ENCODE measurements around the gene RERE. TPM values are rescaled to one million over a fixed set of nuclear protein-coding genes. Genes with fewer than 3 reads are reported as not detected.

Gene RERE
- total RNA-seq, 1 donor from 2014 or later: 76.8 TPM

DNA sequence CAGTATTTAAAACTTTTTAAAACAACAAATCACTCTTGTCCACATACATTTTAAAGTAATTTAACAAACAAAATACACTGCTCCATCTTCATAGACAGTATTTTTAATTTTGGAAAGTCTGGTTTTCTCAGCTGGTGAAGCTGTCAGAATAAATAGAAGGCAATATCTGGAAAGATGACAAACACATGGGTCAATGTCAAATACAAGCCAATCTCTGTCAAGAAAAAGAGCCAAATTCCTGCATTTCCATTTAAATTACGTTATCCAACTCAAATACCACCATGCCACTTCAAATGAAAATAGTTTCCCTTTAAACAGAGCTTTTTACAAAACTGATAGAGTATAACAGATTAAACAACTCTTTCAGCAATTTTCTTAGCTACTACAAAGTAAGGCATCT lies 176.5 kb downstream of the RERE start:
- Mint-ChIP-seq H3K27me3 (ENCODE audit: unreplicated experiment) (no peaks in the 10 kb centered on the region), H3K4me3 (ENCODE audit: unreplicated experiment) (no peak overlapping the region), H3K36me3 (ENCODE audit: unreplicated experiment) (peaks cover 5% of the 10 kb centered on the region), H3K9me3 (ENCODE audit: unreplicated experiment) (no peaks in the 10 kb centered on the region), H3K4me1 (ENCODE audit: unreplicated experiment) (peaks cover 15% of the 10 kb centered on the region), H3K27ac (ENCODE audit: unreplicated experiment) (no peak overlapping the region)
- TF ChIP-seq, protein P1, sequence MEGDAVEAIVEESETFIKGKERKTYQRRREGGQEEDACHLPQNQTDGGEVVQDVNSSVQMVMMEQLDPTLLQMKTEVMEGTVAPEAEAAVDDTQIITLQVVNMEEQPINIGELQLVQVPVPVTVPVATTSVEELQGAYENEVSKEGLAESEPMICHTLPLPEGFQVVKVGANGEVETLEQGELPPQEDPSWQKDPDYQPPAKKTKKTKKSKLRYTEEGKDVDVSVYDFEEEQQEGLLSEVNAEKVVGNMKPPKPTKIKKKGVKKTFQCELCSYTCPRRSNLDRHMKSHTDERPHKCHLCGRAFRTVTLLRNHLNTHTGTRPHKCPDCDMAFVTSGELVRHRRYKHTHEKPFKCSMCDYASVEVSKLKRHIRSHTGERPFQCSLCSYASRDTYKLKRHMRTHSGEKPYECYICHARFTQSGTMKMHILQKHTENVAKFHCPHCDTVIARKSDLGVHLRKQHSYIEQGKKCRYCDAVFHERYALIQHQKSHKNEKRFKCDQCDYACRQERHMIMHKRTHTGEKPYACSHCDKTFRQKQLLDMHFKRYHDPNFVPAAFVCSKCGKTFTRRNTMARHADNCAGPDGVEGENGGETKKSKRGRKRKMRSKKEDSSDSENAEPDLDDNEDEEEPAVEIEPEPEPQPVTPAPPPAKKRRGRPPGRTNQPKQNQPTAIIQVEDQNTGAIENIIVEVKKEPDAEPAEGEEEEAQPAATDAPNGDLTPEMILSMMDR (IDR thresholded peaks at IDR 0.05): no peak
- no peak for DNase-seq (ENCODE audit: extremely low spot score, unreplicated experiment)

DNA sequence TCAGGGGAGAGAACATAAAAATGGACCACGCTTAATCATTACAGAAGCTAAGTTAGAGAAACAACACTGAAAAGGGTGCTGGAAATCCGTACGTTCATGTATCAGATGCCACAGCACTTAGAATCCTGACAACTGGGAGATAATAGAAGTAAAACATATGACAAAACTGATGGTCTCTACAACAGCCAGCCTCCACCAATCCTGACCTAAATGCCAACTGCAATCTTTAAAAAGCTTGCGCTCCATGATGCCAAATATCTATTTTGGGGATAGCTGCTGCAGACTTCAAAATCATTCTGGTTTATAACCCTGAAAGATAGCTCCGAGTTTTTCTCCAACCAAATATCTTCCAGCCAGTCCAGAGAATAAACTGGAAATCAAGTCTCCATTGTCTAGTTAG lies 178.3 kb downstream of the RERE start:
- peaks cover 16% of the 10 kb centered on the region for H3K4me1 Mint-ChIP-seq (ENCODE audit: unreplicated experiment)
- TF ChIP-seq, protein P1 (IDR thresholded peaks at IDR 0.05): no peak
- H3K9me3 Mint-ChIP-seq (ENCODE audit: unreplicated experiment): no peaks in the 10 kb centered on the region
- H3K27me3 Mint-ChIP-seq (ENCODE audit: unreplicated experiment): no peaks in the 10 kb centered on the region
- DNase-seq (ENCODE audit: extremely low spot score, unreplicated experiment): no peak
- H3K4me3 Mint-ChIP-seq (ENCODE audit: unreplicated experiment): no peak overlapping the region
- H3K27ac Mint-ChIP-seq (ENCODE audit: unreplicated experiment): no peak overlapping the region
- H3K36me3 Mint-ChIP-seq (ENCODE audit: unreplicated experiment): peaks cover 11% of the 10 kb centered on the region

DNA sequence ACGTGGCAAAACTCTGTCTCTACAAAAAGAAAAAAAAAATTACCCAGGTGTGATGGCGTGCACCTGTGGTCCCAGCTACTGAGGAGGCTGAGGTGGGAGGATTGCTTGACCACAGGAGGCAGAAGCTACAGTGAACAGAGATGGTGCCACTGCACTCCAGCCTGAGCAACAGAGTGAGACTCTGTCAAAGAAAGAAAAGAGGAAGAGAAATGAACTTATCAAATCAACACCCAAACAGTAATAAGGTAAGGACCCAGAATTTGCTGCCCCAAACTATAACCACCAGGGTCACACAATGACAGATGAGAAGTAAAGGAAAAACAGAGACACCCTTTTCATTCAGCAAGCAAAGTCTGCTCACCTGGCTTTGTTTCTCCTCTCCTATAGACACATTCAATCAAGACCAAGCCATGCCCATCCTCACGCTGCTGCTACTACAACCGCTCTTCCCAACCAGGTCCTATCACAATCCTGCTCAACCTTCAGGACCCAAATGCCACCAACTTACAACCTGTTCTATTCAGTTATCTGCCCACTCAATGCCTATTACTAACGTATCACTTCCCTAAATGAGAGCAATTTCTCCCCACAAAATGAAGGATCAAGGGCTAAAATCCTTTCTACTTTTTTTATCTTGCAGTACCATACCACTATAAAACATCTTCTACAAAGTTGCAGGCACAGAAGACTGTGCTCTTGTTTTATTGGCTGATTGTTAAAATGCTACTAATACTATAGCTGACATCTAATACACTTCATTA lies 183.5 kb downstream of the RERE start:
- TF ChIP-seq, protein P1 (IDR thresholded peaks at IDR 0.05): no peak
- Mint-ChIP-seq H3K36me3 (ENCODE audit: unreplicated experiment) (peaks cover 16% of the 10 kb centered on the region), H3K4me1 (ENCODE audit: unreplicated experiment) (peaks cover 34% of the 10 kb centered on the region), H3K9me3 (ENCODE audit: unreplicated experiment) (no peaks in the 10 kb centered on the region), H3K4me3 (ENCODE audit: unreplicated experiment) (no peak overlapping the region), H3K27ac (ENCODE audit: unreplicated experiment) (no peak overlapping the region), H3K27me3 (ENCODE audit: unreplicated experiment) (no peaks in the 10 kb centered on the region)
- DNase-seq (ENCODE audit: extremely low spot score, unreplicated experiment): no peak

DNA sequence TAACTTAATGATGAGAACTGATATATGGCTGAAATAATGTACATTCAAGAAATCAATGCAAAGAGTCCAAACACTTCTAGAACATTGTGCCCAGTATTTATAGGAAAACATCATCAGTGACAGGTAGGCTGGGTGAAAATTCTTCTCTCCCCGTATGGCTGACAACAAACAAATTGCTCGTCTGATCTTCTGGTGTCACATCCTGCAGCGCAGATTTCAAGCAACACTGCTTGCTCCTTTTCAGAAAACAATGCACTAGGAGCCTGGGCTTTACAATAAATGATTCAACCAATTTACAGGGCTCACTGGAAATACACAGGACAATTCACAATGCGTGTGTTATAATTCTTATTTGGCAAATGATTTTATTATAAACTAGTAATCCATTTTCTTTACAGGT lies 185.3 kb downstream of the RERE start:
- Mint-ChIP-seq H3K4me3 (ENCODE audit: unreplicated experiment) (no peak overlapping the region), H3K36me3 (ENCODE audit: unreplicated experiment) (peaks cover 16% of the 10 kb centered on the region), H3K9me3 (ENCODE audit: unreplicated experiment) (no peaks in the 10 kb centered on the region), H3K4me1 (ENCODE audit: unreplicated experiment) (peaks cover 43% of the 10 kb centered on the region), H3K27ac (ENCODE audit: unreplicated experiment) (peak overlapping the region; percentile 0), H3K27me3 (ENCODE audit: unreplicated experiment) (no peaks in the 10 kb centered on the region)
- TF ChIP-seq, protein P1 (IDR thresholded peaks at IDR 0.05): no peak
- no peak for DNase-seq (ENCODE audit: extremely low spot score, unreplicated experiment)

DNA sequence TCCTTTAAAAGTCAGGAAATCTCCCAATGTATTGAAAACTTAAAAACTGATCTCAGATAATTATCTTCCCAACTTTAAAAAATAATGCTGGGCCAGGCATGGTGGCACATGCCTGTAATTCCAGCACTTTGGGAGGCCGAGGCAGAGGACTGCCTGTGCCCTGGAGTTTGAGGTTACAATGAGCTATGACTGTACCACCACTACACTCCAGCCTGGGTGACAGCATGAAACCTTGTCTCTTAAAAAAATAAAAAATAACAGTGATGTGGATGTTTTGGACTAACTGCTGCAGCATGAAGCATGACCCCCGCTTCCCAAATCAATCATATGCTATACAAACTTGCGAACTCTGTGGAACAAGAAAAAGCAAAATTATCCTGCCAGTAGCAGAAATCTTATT lies 186.3 kb downstream of the RERE start:
- DNase-seq (ENCODE audit: extremely low spot score, unreplicated experiment): no peak
- Mint-ChIP-seq H3K36me3 (ENCODE audit: unreplicated experiment) (peaks cover 16% of the 10 kb centered on the region), H3K27me3 (ENCODE audit: unreplicated experiment) (no peaks in the 10 kb centered on the region), H3K9me3 (ENCODE audit: unreplicated experiment) (no peaks in the 10 kb centered on the region), H3K4me1 (ENCODE audit: unreplicated experiment) (peaks cover 53% of the 10 kb centered on the region), H3K4me3 (ENCODE audit: unreplicated experiment) (peak overlapping the region; percentile 34), H3K27ac (ENCODE audit: unreplicated experiment) (peak overlapping the region; percentile 74)
- TF ChIP-seq, protein P1 (IDR thresholded peaks at IDR 0.05): no peak
